Heart left ventricle (tissue), 16 donors: ENCODE results near the gene ANG. TPM values are rescaled to one million over a fixed set of nuclear protein-coding genes. Genes with fewer than 3 reads are reported as not detected.

Experiments used
- ATAC-seq, 4 donors: fragments of 200-7000 bp; cut with Tn5 transposase; one replicate each; pipeline ENCODE4 v1.9.1; 2020 to 2022; ENCODE audit warnings: moderate library complexity in 4 of 4, mild to moderate bottlenecking in 3 of 4, moderate number of reproducible peaks in 1 of 4
- DNase-seq, 5 donors: peaks; one replicate each; pipeline ENCODE4 v3.0.0-alpha.2; 2020
- H3K27ac ChIP-seq, 12 donors: fragments of 200-600 bp; sonication (generic) in 4 of 12; one replicate each; pipeline versions ENCODE4 v1.5.0 to v1.8.0; 2016 to 2022; ENCODE audit warnings: mild to moderate bottlenecking in 2 of 12
- H3K27me3 ChIP-seq, 9 donors: fragments of 200-600 bp; sonication (generic) in 2 of 9; one replicate each; pipeline versions ENCODE4 v1.5.1 to v1.8.0; 2016 to 2022; ENCODE audit warnings: mild to moderate bottlenecking in 3 of 9
- H3K36me3 ChIP-seq, 9 donors: fragments of 200-600 bp; sonication (generic) in 2 of 9; one replicate each; pipeline versions ENCODE4 v1.5.0 to v1.8.0; 2018 to 2022; ENCODE audit warnings: mild to moderate bottlenecking in 2 of 9
- H3K4me1 ChIP-seq, 12 donors: fragments of 200-600 bp; sonication (generic) in 4 of 12; one replicate each; pipeline versions ENCODE4 v1.5.0 to v1.8.0; 2016 to 2022; ENCODE audit warnings: mild to moderate bottlenecking in 3 of 12
- H3K4me3 ChIP-seq, 12 donors: fragments of 200-600 bp; sonication (generic) in 4 of 12; one replicate each; pipeline versions ENCODE4 v1.5.0 to v1.8.0; 2017 to 2022; ENCODE audit warnings: mild to moderate bottlenecking in 9 of 12, moderate library complexity in 4 of 12
- H3K9me3 ChIP-seq, 12 donors: fragments of 200-600 bp; sonication (generic) in 4 of 12; one replicate each; pipeline versions ENCODE4 v1.5.0 to v1.8.0; 2016 to 2022; ENCODE audit warnings: mild to moderate bottlenecking in 1 of 12
- CTCF ChIP-seq, 12 donors: fragments of 200-600 bp; sonication (generic) in 4 of 12; IDR thresholded peaks; one replicate each; pipeline versions ENCODE4 v1.5.0 to v1.8.0; 2018 to 2022; ENCODE audit warnings: antibody characterized with exemption in 12 of 12, mild to moderate bottlenecking in 5 of 12
- POLR2A ChIP-seq, 2 donors: fragments of 450-650 bp; IDR thresholded peaks; one replicate each; pipeline ENCODE4 v1.6.1; 2017; ENCODE audit warnings: antibody characterized with exemption in 2 of 2, mild to moderate bottlenecking in 2 of 2, moderate library complexity in 2 of 2
- WGBS, 4 donors: extraction: QIAGEN DNeasy Blood & Tissue Kit in 2 of 4; methylation state at CpG; one replicate each; pipeline versions ENCODE4 v1.1.5 to v1.1.7; 2013 to 2018; 5-methylcytosine and 5-hydroxymethylcytosine counted together
- intact Hi-C, 10 donors: fragments of 100-400 bp; cut with DNase I; formaldehyde crosslinking; loops; one replicate each; pipeline versions ENCODE4 v1.11.1 to v1.14.2; 2022
- polyA plus RNA-seq, 2 donors: library from polyadenylated mRNA; stranded (reverse); fragments of 200-250 nt; gene quantifications; one replicate each; pipeline ENCODE4 v1.2.3, GENCODE V29; 2013
- total RNA-seq, 9 donors: library from RNA; depleted of rRNA in 2 of 9; stranded (reverse); fragments of >200 nt in 2 of 9; fragmentation: NEBNext Ultra II Directional in 3 of 9; extraction: Animal tissue kit (Norgen Biotek cat#: 25700) in 3 of 9; gene quantifications; one replicate each; pipeline versions ENCODE4 v1.1.0 to v1.2.4, GENCODE V29; 2016 to 2023
- donor health status: ischemic (EF 13 %, LVEDD 7.1; RV severe dilation, severe dysfunction).
- donor health status: healthy with polysubstance abuse.
- donor health status: DM: no; HTN: yes; CAD: no.
- donor health status: DM: no; HTN: no; CAD: no.
- donor health status: ischemic (EF 25% LVEDD 6.9; RV normal size, moderate dysfunction).
- donor health status: ischemic (EF 25% LVEDD 5.7; RV mildly dilated, moderate dysfunction).
- donor health status: healthy.
- donor health status: DM: yes; HTN: yes; CAD: no.
- donor health status: ischemic (EF 35%, LVEDD 5.7; RV mildly dilated, moderate dysfunction).
- donor health status: nonischemic (EF 11% LVEDD 7.7; RV severe dilation, severe dysfunction).
- donor health status: DM: yes; HTN: yes; CAD: no.
- donor health status: PGD.
- donor health status: ischemic (EF 29% LVEDD 5.4; RV normal size, mild dysfunction).
- donor health status: nonischemic (EF 23%, LVEDD 6.1; RV moderate dilation, normal function).

The ANG gene
- total and polyA plus RNA-seq, 11 donors = 2.1 to 9.3 (median 4.0) TPM

GRCh38 chr14:20692116-20692751, 3.7 kb downstream of the ANG start:
- Histone ChIP-seq H3K4me1 (peaks cover 0 to 7% (median 0%) of the 10 kb centered on the region in 12 donors), H3K27me3 (no peaks in the 10 kb centered on the region), H3K27ac (no peak overlapping the region), H3K9me3 (no peaks in the 10 kb centered on the region), H3K4me3 (no peak overlapping the region), H3K36me3 (peaks cover 0 to 29% (median 0%) of the 10 kb centered on the region in 9 donors)
- TF ChIP-seq POLR2A (IDR thresholded peaks at IDR 0.05) (no peak), CTCF (IDR thresholded peaks at IDR 0.05) (no peak)
- DNase-seq (no peak), ATAC-seq (no peak)
- 91 to 92% (median 91%) methylated on average over 7 of the region's 7 CpGs for WGBS, 4 donors
- intact Hi-C loops = loop anchor here in 6 of 10 donors (5.0 to 10.0 kb wide), 7 partner anchors 157 to 413 kb away; partner anchors contain the start of genes RNASE7 (in 1 of the 6) and TMEM253 (in 1 of the 6)

- DNase-seq = no peak
- no peak for ATAC-seq
- H3K27ac ChIP-seq = no peak overlapping the region
- H3K4me1 ChIP-seq = peaks cover 0 to 9% (median 0%) of the 10 kb centered on the region in 12 donors
- no peak for TF ChIP-seq POLR2A (IDR thresholded peaks at IDR 0.05)
- TF ChIP-seq CTCF (IDR thresholded peaks at IDR 0.05) = no peak
- no peak overlapping the region for H3K4me3 ChIP-seq
- intact Hi-C loops = loop anchor here (1.0 to 10.0 kb wide), 15 partner anchors 61 to 408 kb away; partner anchors contain the start of genes RNASE1 (in 1 of the 10), RNASE7 (in 1 of the 10) and TMEM253 (in 1 of the 10)
- peaks cover 0 to 51% (median 4%) of the 10 kb centered on the region in 9 donors for H3K36me3 ChIP-seq
- no peaks in the 10 kb centered on the region for H3K9me3 ChIP-seq
- H3K27me3 ChIP-seq = no peaks in the 10 kb centered on the region
- 90 to 95% (median 92%) methylated on average over 5 of the region's 5 CpGs for WGBS, 4 donors
Observed at GRCh38 chr14:20696764-20697163, 8.2 kb downstream of the ANG start.

- peak in 4 of 5 donors; percentile 40 to 71 (median 52) for DNase-seq
- Histone ChIP-seq H3K27ac (no peak overlapping the region), H3K27me3 (no peaks in the 10 kb centered on the region), H3K9me3 (no peaks in the 10 kb centered on the region), H3K4me1 (peaks cover 0 to 9% (median 0%) of the 10 kb centered on the region in 12 donors), H3K4me3 (no peak overlapping the region), H3K36me3 (peaks cover 0 to 51% (median 4%) of the 10 kb centered on the region in 9 donors)
- intact Hi-C loops = loop anchor here (1.0 to 10.0 kb wide), 15 partner anchors 60 to 407 kb away; partner anchors contain the start of genes RNASE1 (in 1 of the 10), RNASE7 (in 1 of the 10) and TMEM253 (in 1 of the 10)
- no peak for TF ChIP-seq POLR2A (IDR thresholded peaks at IDR 0.05)
- TF ChIP-seq CTCF (IDR thresholded peaks at IDR 0.05) = peak; percentile 62 to 84 (median 77)
- peak; percentile 15 to 89 (median 80) for ATAC-seq
- WGBS, 4 donors = 30 to 38% (median 36%) methylated on average over 6 of the region's 6 CpGs
Observed at GRCh38 chr14:20697273-20698017, 8.9 kb downstream of the ANG start.

- Histone ChIP-seq H3K4me3 (no peak overlapping the region), H3K4me1 (peaks cover 0 to 9% (median 0%) of the 10 kb centered on the region in 12 donors), H3K36me3 (peaks cover 0 to 51% (median 4%) of the 10 kb centered on the region in 9 donors), H3K27me3 (no peaks in the 10 kb centered on the region), H3K9me3 (no peaks in the 10 kb centered on the region), H3K27ac (no peak overlapping the region)
- intact Hi-C loops = loop anchor here (2.0 to 10.0 kb wide), 11 partner anchors 59 to 407 kb away; partner anchors contain the start of genes RNASE1 (in 1 of the 10), RNASE7 (in 1 of the 10) and TMEM253 (in 1 of the 10)
- DNase-seq (no peak), ATAC-seq (no peak)
- TF ChIP-seq POLR2A (IDR thresholded peaks at IDR 0.05) (no peak), CTCF (IDR thresholded peaks at IDR 0.05) (peak in 1 of 12 donors; percentile 2)
Observed at GRCh38 chr14:20698018-20698329, 9.4 kb downstream of the ANG start.
